SK-N-SH (cell line): ENCODE measurements around the gene KRTAP29-1. TPM values are rescaled to one million over a fixed set of nuclear protein-coding genes. Genes with fewer than 3 reads are reported as not detected.

ENCODE experiments used
- CTCF ChIA-PET: fragments of 300-600, 350-600 bp; formaldehyde crosslinking; extraction: SDS; loops from one replicate; lab custom pipeline; 2021; lab: Yijun Ruan, JAX
- POLR2A ChIA-PET: fragments of 350-600 bp; sonication (Branson Sonifier 250); formaldehyde crosslinking; extraction: SDS; loops from one replicate; lab custom pipeline; 2020; ENCODE audit warnings: antibody characterized with exemption, inconsistent platforms; lab: Yijun Ruan, JAX
- DNase-seq: peaks from one replicate; pipeline ENCODE4 v3.0.0; 2012
- H2AFZ ChIP-seq: fragments of 200-600 bp; sonication (generic); 2 replicates; pipeline ENCODE4 v1.8.1; 2016; ENCODE audit warnings: antibody characterized with exemption, mild to moderate bottlenecking, low read depth
- H3F3A ChIP-seq: fragments of 200-600 bp; sonication (generic); replicated peaks from 2 replicates; pipeline ENCODE3; 2016; ENCODE audit warnings: antibody characterized with exemption, mild to moderate bottlenecking; ENCODE audit not compliant: insufficient read depth
- H3K27ac ChIP-seq, 2 experiments: fragments of 200-500 bp in 1 of 2; fragments of 200-600 bp in 1 of 2; sonication (Bioruptor generic) in 1 of 2; sonication (generic), shearing (Covaris generic) in 1 of 2; 2 replicates each; pipeline versions ENCODE4 v1.5.1 to v1.6.1; 2014 to 2016; ENCODE audit warnings: low read depth in 2 of 2, inconsistent platforms in 1 of 2, low read length in 1 of 2, mild to moderate bottlenecking in 1 of 2, mixed read lengths in 1 of 2
- H3K27me3 ChIP-seq: fragments of 200-600 bp; sonication (generic), shearing (Covaris generic); 2 replicates; pipeline ENCODE4 v1.6.1; 2016; ENCODE audit warnings: mixed run types; ENCODE audit not compliant: insufficient read depth
- H3K36me3 ChIP-seq, 2 experiments: fragments of 200-500 bp in 1 of 2; fragments of 200-600 bp in 1 of 2; sonication (Bioruptor generic) in 1 of 2; sonication (generic) in 1 of 2; replicated peaks in 1 of 2; 2 replicates each; pipeline versions ENCODE3 to v1.5.1; 2014 to 2016; ENCODE audit warnings: low read length in 1 of 2, mild to moderate bottlenecking in 1 of 2; ENCODE audit not compliant: insufficient read depth in 2 of 2, control insufficient read depth in 1 of 2
- H3K4me1 ChIP-seq, 2 experiments: fragments of 200-500 bp in 1 of 2; fragments of 200-600 bp in 1 of 2; sonication (Bioruptor generic) in 1 of 2; sonication (generic), shearing (Covaris generic) in 1 of 2; 2 replicates each; pipeline versions ENCODE4 v1.5.1 to v1.6.1; 2014 to 2016; ENCODE audit warnings: low read depth in 1 of 2, low read length in 1 of 2, mixed run types in 1 of 2; ENCODE audit not compliant: insufficient read depth in 2 of 2, control insufficient read depth in 1 of 2
- H3K4me2 ChIP-seq: fragments of 200-600 bp; sonication (generic), shearing (Covaris generic); 2 replicates; pipeline ENCODE4 v1.6.1; 2017; ENCODE audit warnings: mixed run types
- H3K4me3 ChIP-seq, 2 experiments: fragments of 200-500 bp in 1 of 2; fragments of 200-600 bp in 1 of 2; sonication (Bioruptor generic) in 1 of 2; sonication (generic), shearing (Covaris generic) in 1 of 2; 2 replicates each; pipeline versions ENCODE4 v1.5.1 to v1.8.1; 2014 to 2016; ENCODE audit warnings: low read depth in 2 of 2, inconsistent platforms in 1 of 2, low read length in 1 of 2, mild to moderate bottlenecking in 1 of 2, mixed read lengths in 1 of 2, moderate library complexity in 1 of 2
- H3K79me2 ChIP-seq: fragments of 200-600 bp; sonication (generic); 2 replicates; pipeline ENCODE4 v1.8.1; 2017; ENCODE audit warnings: mild to moderate bottlenecking; ENCODE audit not compliant: insufficient read depth
- H3K9ac ChIP-seq: fragments of 200-600 bp; sonication (generic); 2 replicates; pipeline ENCODE4 v1.6.1; 2017; ENCODE audit warnings: mixed run types
- H3K9me2 ChIP-seq: fragments of 200-600 bp; sonication (generic); 2 replicates; pipeline ENCODE4 v1.6.1; 2017; ENCODE audit warnings: mixed run types
- H3K9me3 ChIP-seq: fragments of 200-600 bp; sonication (generic); 2 replicates; pipeline ENCODE4 v1.6.1; 2017; ENCODE audit warnings: mixed run types, mild to moderate bottlenecking, moderate library complexity
- H4K20me1 ChIP-seq: fragments of 200-600 bp; sonication (generic); 2 replicates; pipeline ENCODE4 v1.6.1; 2017; ENCODE audit warnings: mild to moderate bottlenecking, mixed run types; ENCODE audit not compliant: insufficient read depth
- GABPA ChIP-seq: IDR thresholded peaks from 2 replicates; pipeline ENCODE4 v1.4.0; 2012; ENCODE audit warnings: low read depth, mild to moderate bottlenecking
- IRF3 ChIP-seq: fragments of 150-350 bp; IDR thresholded peaks from 2 replicates; pipeline ENCODE4 v1.6.1; 2016; ENCODE audit warnings: mild to moderate bottlenecking, low read depth, low read length
- RAD21 ChIP-seq: IDR thresholded peaks from 2 replicates; pipeline ENCODE4 v1.6.1; 2012; ENCODE audit warnings: mild to moderate bottlenecking, low read length
- RXRA ChIP-seq: IDR thresholded peaks from 2 replicates; pipeline ENCODE4 v1.4.0; 2012; ENCODE audit warnings: low read depth, mild to moderate bottlenecking, borderline replicate concordance
- SIN3A ChIP-seq: IDR thresholded peaks from 2 replicates; pipeline ENCODE4 v1.6.1; 2012; ENCODE audit warnings: low read depth, mild to moderate bottlenecking, low read length, moderate library complexity, borderline replicate concordance
- SMC3 ChIP-seq: IDR thresholded peaks from 2 replicates; pipeline ENCODE4 v1.6.1; 2012; ENCODE audit warnings: low read depth, low read length, improper control_type of control experiment
- TCF12 ChIP-seq: IDR thresholded peaks from 2 replicates; pipeline ENCODE4 v1.4.0; 2012
- USF1 ChIP-seq: IDR thresholded peaks from 2 replicates; pipeline ENCODE4 v1.4.0; 2012; ENCODE audit warnings: low read depth, borderline replicate concordance
- USF2 ChIP-seq: fragments of 150-350 bp; IDR thresholded peaks from 2 replicates; pipeline ENCODE4 v1.6.1; 2017; ENCODE audit warnings: antibody characterized with exemption, low read length, low read depth, borderline replicate concordance
- ZBTB33 ChIP-seq: IDR thresholded peaks from 2 replicates; pipeline ENCODE4 v1.4.0; 2012; ENCODE audit warnings: low read depth, borderline replicate concordance
- WGBS: methylation state at CpG from one replicate; pipeline ENCODE4 v1.1.6; 2017; ENCODE audit warnings: low lambda C conversion rate; 5-methylcytosine and 5-hydroxymethylcytosine counted together
- polyA plus RNA-seq, 3 experiments: library from polyadenylated mRNA; depleted of rRNA; stranded (reverse); fragments of >200 nt; gene quantifications; 2 replicates each; pipeline ENCODE4 v1.2.3, GENCODE V29; 2012
- TF ChIP-seq, protein P1 (sequence below): fragments of 200-600 bp; sonication (generic); IDR thresholded peaks from 2 replicates; pipeline ENCODE4 v1.6.1; 2017; ENCODE audit warnings: antibody characterized with exemption, mild to moderate bottlenecking, moderate library complexity
- TF ChIP-seq, protein P2 (sequence below): IDR thresholded peaks from 2 replicates; pipeline ENCODE4; 2012

Gene KRTAP29-1
- polyA plus RNA-seq, 1 of the 3 experiments (the other 2 are of a cell fraction), result not detected

- H2AFZ ChIP-seq, result no peak overlapping the region
- POLR2A ChIA-PET, result interaction anchor here (1.2 kb wide), 1 partner anchor 343 kb away, joined by 4 read pairs; no protein-coding TSS in a partner anchor
Observed at GRCh38 chr17:41322094-41322902, 19.6 kb upstream of the KRTAP29-1 start.

More at GRCh38 chr17:41322094-41322902, 19.6 kb upstream of the KRTAP29-1 start:
- CTCF ChIA-PET, result interaction anchor here (0.5 to 4.4 kb wide), 34 partner anchors 9 to 551 kb away, joined by 3 to 61 read pairs (median 4); partner anchors contain the start of genes KRT33A, KRT9 and KRTAP16-1
- Histone ChIP-seq H4K20me1 (no peaks in the 10 kb centered on the region), H3K27ac (no peak overlapping the region), H3K4me3 (no peak overlapping the region), H3K9me3 (peaks cover 12% of the 10 kb centered on the region), H3K79me2 (no peaks in the 10 kb centered on the region), H3K9ac (no peak overlapping the region), H3K27me3 (no peaks in the 10 kb centered on the region), H3K4me2 (no peak overlapping the region), H3K9me2 (no peaks in the 10 kb centered on the region), H3K36me3 (peaks cover 0 to 9% of the 10 kb centered on the region in 2 experiments), H3F3A (no peaks in the 10 kb centered on the region), H3K4me1 (no peaks in the 10 kb centered on the region)
- 28% methylated on average over 5 of the region's 5 CpGs for WGBS
- DNase-seq, result peak; percentile 50
- TF ChIP-seq USF1 (no peak), RXRA (no peak), SIN3A (no peak), RAD21 (peak; percentile 66), SMC3 (peak; percentile 55), TCF12 (no peak), USF2 (no peak), GABPA (no peak), IRF3 (no peak), ZBTB33 (no peak)
- TF ChIP-seq, protein P1, sequence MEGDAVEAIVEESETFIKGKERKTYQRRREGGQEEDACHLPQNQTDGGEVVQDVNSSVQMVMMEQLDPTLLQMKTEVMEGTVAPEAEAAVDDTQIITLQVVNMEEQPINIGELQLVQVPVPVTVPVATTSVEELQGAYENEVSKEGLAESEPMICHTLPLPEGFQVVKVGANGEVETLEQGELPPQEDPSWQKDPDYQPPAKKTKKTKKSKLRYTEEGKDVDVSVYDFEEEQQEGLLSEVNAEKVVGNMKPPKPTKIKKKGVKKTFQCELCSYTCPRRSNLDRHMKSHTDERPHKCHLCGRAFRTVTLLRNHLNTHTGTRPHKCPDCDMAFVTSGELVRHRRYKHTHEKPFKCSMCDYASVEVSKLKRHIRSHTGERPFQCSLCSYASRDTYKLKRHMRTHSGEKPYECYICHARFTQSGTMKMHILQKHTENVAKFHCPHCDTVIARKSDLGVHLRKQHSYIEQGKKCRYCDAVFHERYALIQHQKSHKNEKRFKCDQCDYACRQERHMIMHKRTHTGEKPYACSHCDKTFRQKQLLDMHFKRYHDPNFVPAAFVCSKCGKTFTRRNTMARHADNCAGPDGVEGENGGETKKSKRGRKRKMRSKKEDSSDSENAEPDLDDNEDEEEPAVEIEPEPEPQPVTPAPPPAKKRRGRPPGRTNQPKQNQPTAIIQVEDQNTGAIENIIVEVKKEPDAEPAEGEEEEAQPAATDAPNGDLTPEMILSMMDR, result peak; percentile 75
- TF ChIP-seq, protein P2, sequence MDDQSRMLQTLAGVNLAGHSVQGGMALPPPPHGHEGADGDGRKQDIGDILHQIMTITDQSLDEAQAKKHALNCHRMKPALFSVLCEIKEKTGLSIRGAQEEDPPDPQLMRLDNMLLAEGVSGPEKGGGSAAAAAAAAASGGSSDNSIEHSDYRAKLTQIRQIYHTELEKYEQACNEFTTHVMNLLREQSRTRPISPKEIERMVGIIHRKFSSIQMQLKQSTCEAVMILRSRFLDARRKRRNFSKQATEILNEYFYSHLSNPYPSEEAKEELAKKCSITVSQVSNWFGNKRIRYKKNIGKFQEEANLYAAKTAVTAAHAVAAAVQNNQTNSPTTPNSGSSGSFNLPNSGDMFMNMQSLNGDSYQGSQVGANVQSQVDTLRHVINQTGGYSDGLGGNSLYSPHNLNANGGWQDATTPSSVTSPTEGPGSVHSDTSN, result no peak
